Measurements from ENCODE around the gene DBT. TPM values are rescaled to one million over a fixed set of nuclear protein-coding genes. Genes with fewer than 3 reads are reported as not detected.

DBT gene
- total and polyA plus RNA-seq, 10 of the 15 experiments (the other 5 are each of a cell fraction or from before 2014, with no cell fraction given): 2.1 to 15.9 (median 6.9) TPM

DNA sequence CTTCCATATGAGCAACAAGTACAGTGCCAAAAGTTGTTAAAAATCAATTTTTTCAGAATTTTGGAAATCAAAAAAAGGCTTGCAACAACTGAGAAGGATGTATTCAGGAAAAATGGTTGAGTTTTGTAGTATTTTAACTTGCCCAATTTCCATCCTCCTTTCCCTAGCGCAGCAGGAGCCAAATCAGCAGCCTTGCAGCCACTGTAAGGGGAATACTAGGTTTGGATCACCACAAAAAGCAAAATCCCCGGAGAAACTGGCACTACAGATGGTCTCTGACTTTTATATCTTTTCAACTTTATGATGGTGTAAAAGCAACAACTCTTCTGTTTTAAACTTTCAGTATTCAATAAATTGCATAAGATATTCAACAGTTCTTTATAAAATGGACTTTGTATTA lies 17.9 kb downstream of the DBT start (continued):
- TF ChIP-seq E2F8 (IDR thresholded peaks at IDR 0.05; ENCODE audit: low read depth, partially characterized antibody) (no peak), KLF5 (IDR thresholded peaks at IDR 0.05; ENCODE audit: partially characterized antibody) (no peak), IKZF1 (conservative IDR thresholded peaks at IDR 0.05) (no peak), BHLHE40 (IDR thresholded peaks at IDR 0.05; ENCODE audit: borderline replicate concordance in 1 of 2, low read depth in 2 of 2, low read length in 1 of 2) (no peak), CBX5 (IDR thresholded peaks at IDR 0.05; ENCODE audit: low read depth) (no peak), USF2 (IDR thresholded peaks at IDR 0.05; ENCODE audit: borderline replicate concordance, low read depth, low read length) (no peak), RCOR1 (conservative IDR thresholded peaks at IDR 0.05; ENCODE audit: low read depth, low read length) (no peak), CREB1 (IDR thresholded peaks at IDR 0.05; ENCODE audit: low read depth) (no peak), ASH2L (IDR thresholded peaks at IDR 0.05; ENCODE audit: borderline replicate concordance, low read depth) (no peak), ZZZ3 (IDR thresholded peaks at IDR 0.05; ENCODE audit: control insufficient read depth, insufficient read length, low read depth) (no peak)

DNA sequence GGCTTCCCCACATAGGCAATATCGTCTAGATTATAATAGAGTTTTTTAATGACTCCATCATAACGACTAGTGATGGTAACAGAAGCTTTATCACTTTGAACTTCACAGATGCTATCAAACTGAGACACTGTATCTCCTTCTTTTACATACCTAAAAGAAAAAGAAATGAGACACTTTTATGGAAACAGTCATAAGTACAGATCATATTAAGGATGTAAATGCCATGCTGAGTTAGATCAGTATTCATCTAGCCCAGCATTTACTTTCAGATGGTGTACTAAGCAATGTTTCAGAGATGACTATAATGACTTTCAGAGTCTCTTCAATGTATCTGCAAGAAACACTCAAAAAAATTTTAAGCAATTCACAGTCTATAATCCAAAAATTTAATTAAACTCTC lies 18.9 kb downstream of the DBT start:
- Histone ChIP-seq H4K20me1 (ENCODE audit: control insufficient read depth, insufficient read depth) (no peaks in the 10 kb centered on the region), H3K9me3 (replicated peaks; ENCODE audit: control insufficient read depth, insufficient read depth, low read length) (no peaks in the 10 kb centered on the region), H3K9ac (ENCODE audit: control insufficient read depth, insufficient read depth, low read length) (no peak overlapping the region), H3K4me3 (no peak overlapping the region), H3K79me2 (ENCODE audit: control insufficient read depth, insufficient read depth, low read length) (no peaks in the 10 kb centered on the region), H3K4me2 (ENCODE audit: control insufficient read depth, insufficient read depth) (no peak overlapping the region), H3K27me3 (replicated peaks in 1 of 2; ENCODE audit: control insufficient read depth in 2 of 2, insufficient read depth in 2 of 2, low read length in 1 of 2) (no peaks in the 10 kb centered on the region), H3K4me1 (ENCODE audit: control insufficient read depth, insufficient read depth, low read length) (no peaks in the 10 kb centered on the region), H2AFZ (ENCODE audit: control insufficient read depth, low read depth, low read length) (no peak overlapping the region), H3K36me3 (ENCODE audit: control insufficient read depth in 2 of 2, insufficient read depth in 2 of 2, low read length in 1 of 2) (peaks cover 0 to 14% of the 10 kb centered on the region in 2 experiments), H3K27ac (ENCODE audit: control insufficient read depth, insufficient read depth) (no peak overlapping the region)
- DNase-seq (ENCODE audit: low read depth, low spot score) (no peak), ATAC-seq (no peak), FAIRE-seq (no peak)
- ChIA-PET RAD21 (ENCODE audit: unreplicated experiment) (no interaction called here), SMC1A (ENCODE audit: uncharacterized antibody, unreplicated experiment) (interaction anchor here (0.7 kb wide), 1 partner anchor 233 kb away, joined by 3 read pairs; no protein-coding TSS in a partner anchor), POLR2A (no interaction called here), CTCF (no interaction called here)
- WGBS (ENCODE audit: insufficient coverage, insufficient replicate concordance, low lambda C conversion rate, missing lambda C conversion rate): 6% methylated on average over 2 of the region's 2 CpGs
- no TSS peak for BruUV-seq (replicated peaks)
- in situ Hi-C loops (cut with MboI) (no loop called here), intact Hi-C loops (cut with micrococcal nuclease; ENCODE audit: unreplicated experiment) (no loop called here)
- TF ChIP-seq SIX5 (IDR thresholded peaks at IDR 0.05; ENCODE audit: low read depth, low read length, severe bottlenecking) (no peak), CHD1 (IDR thresholded peaks at IDR 0.05; ENCODE audit: low read depth, low read length) (no peak), NFYA (IDR thresholded peaks at IDR 0.05; ENCODE audit: borderline replicate concordance, low read depth, low read length) (no peak), RFX5 (IDR thresholded peaks at IDR 0.05; ENCODE audit: low read depth, low read length) (no peak), CEBPZ (IDR thresholded peaks at IDR 0.05; ENCODE audit: low read depth, low read length) (no peak), ZBED1 (IDR thresholded peaks at IDR 0.05; ENCODE audit: borderline replicate concordance) (no peak)
